ENCODE measurements around the gene PERM1. TPM values are rescaled to one million over a fixed set of nuclear protein-coding genes. Genes with fewer than 3 reads are reported as not detected.

The PERM1 gene
- total RNA-seq, 1 donor from 2014 or later = not detected

DNA sequence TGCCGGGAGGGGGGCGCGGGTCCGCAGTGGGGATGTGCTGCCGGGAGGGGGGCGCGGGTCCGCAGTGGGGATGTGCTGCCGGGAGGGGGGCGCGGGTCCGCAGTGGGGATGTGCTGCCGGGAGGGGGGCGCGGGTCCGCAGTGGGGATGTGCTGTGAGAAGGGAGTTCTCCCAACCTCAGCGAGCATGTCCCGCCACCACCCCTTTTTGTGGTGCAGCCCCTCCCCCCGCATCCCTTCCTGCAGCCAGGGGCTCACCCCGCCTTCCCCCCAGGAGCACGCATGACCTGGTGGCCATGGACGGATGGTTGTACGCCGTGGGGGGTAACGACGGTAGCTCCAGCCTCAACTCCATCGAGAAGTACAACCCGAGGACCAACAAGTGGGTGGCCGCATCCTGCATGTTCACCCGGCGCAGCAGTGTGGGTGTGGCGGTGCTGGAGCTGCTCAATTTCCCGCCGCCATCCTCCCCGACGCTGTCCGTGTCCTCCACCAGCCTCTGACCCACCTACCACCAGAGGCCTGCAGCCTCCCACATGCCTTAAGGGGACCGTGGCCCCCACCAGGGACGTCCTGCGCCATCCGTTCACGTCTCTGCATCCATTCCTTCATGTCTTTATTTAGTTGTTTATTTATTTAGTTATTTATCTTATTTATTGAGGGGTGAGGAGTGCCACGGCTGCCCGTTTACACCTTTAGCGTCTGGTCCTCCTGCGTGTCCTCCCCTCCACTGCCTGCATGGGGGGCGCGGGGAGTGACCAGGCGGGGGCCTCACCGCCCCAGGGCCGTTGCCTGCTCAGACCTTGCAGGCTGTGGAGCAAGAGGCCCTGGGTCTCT lies 17.0 kb downstream of the PERM1 start:
- peaks cover 22% of the 10 kb centered on the region for H3K4me1 ChIP-seq
- H3K36me3 ChIP-seq = peaks cover 6% of the 10 kb centered on the region
- ATAC-seq = no peak
- TF ChIP-seq, protein P1, sequence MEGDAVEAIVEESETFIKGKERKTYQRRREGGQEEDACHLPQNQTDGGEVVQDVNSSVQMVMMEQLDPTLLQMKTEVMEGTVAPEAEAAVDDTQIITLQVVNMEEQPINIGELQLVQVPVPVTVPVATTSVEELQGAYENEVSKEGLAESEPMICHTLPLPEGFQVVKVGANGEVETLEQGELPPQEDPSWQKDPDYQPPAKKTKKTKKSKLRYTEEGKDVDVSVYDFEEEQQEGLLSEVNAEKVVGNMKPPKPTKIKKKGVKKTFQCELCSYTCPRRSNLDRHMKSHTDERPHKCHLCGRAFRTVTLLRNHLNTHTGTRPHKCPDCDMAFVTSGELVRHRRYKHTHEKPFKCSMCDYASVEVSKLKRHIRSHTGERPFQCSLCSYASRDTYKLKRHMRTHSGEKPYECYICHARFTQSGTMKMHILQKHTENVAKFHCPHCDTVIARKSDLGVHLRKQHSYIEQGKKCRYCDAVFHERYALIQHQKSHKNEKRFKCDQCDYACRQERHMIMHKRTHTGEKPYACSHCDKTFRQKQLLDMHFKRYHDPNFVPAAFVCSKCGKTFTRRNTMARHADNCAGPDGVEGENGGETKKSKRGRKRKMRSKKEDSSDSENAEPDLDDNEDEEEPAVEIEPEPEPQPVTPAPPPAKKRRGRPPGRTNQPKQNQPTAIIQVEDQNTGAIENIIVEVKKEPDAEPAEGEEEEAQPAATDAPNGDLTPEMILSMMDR (IDR thresholded peaks at IDR 0.05) = no peak
- intact Hi-C loops (cut with DNase I) = no loop called here
- peaks cover 13% of the 10 kb centered on the region for H3K27me3 ChIP-seq (ENCODE audit: low read depth)
- DNase-seq = no peak
- no peak overlapping the region for H3K27ac ChIP-seq
- no peaks in the 10 kb centered on the region for H3K9me3 ChIP-seq
- H3K4me3 ChIP-seq = no peak overlapping the region

DNA sequence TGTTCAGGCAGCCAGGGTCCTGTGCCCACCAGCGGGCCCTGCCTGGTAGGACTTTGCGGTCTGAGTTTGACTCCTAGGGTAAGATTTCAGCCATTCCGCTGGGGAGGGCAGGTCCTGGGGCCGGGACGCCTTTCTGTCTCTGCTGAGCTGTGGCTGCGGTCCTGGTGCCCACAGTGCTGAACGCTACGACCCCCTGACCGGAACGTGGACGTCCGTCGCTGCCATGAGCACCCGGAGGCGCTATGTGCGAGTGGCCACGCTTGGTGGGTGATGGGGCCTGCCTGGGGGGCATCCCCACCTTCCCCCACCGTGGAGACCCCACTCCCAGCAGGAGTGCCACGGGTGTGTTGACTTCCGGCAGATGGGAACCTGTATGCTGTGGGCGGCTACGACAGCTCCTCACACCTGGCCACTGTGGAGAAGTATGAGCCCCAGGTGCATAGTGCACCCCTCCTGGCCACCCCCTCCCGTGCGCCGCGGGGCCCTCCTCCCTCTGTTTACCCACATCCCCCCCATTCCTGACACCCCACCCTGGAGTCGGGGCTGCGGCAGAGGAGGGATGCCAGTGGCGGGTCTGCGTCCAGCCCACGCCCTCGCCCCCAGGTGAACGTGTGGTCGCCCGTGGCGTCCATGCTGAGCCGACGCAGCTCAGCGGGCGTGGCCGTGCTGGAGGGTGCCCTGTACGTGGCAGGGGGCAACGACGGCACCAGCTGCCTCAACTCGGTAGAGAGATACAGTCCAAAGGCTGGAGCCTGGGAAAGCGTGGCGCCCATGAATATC lies 18.0 kb downstream of the PERM1 start:
- DNase-seq = no peak
- TF ChIP-seq, protein P1 (IDR thresholded peaks at IDR 0.05) = no peak
- H3K27me3 ChIP-seq (ENCODE audit: low read depth) = peaks cover 6% of the 10 kb centered on the region
- no peak overlapping the region for H3K4me3 ChIP-seq
- peaks cover 27% of the 10 kb centered on the region for H3K4me1 ChIP-seq
- H3K27ac ChIP-seq = no peak overlapping the region
- H3K9me3 ChIP-seq = no peaks in the 10 kb centered on the region
- peaks cover 6% of the 10 kb centered on the region for H3K36me3 ChIP-seq
- intact Hi-C loops (cut with DNase I) = no loop called here
- ATAC-seq = no peak

DNA sequence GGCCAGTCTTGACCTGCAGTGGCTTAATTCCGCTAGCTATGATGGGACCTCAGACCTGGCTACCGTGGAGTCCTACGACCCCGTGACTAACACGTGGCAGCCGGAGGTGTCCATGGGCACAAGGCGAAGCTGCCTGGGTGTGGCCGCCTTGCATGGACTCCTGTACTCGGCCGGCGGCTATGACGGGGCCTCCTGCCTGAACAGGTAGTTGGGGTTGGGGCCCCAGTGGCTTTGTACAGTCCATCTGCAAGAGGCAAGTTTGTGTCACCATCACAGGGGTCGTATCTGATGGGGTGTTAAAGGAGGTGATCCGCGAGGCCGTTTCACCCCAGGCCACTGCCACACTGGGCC lies 18.6 kb downstream of the PERM1 start:
- peaks cover 29% of the 10 kb centered on the region for H3K4me1 ChIP-seq
- intact Hi-C loops (cut with DNase I) = no loop called here
- H3K9me3 ChIP-seq = no peaks in the 10 kb centered on the region
- H3K36me3 ChIP-seq = peaks cover 6% of the 10 kb centered on the region
- no peak for ATAC-seq
- TF ChIP-seq, protein P1 (IDR thresholded peaks at IDR 0.05) = no peak
- no peak overlapping the region for H3K4me3 ChIP-seq
- no peak overlapping the region for H3K27ac ChIP-seq
- DNase-seq = no peak
- peaks cover 6% of the 10 kb centered on the region for H3K27me3 ChIP-seq (ENCODE audit: low read depth)

DNA sequence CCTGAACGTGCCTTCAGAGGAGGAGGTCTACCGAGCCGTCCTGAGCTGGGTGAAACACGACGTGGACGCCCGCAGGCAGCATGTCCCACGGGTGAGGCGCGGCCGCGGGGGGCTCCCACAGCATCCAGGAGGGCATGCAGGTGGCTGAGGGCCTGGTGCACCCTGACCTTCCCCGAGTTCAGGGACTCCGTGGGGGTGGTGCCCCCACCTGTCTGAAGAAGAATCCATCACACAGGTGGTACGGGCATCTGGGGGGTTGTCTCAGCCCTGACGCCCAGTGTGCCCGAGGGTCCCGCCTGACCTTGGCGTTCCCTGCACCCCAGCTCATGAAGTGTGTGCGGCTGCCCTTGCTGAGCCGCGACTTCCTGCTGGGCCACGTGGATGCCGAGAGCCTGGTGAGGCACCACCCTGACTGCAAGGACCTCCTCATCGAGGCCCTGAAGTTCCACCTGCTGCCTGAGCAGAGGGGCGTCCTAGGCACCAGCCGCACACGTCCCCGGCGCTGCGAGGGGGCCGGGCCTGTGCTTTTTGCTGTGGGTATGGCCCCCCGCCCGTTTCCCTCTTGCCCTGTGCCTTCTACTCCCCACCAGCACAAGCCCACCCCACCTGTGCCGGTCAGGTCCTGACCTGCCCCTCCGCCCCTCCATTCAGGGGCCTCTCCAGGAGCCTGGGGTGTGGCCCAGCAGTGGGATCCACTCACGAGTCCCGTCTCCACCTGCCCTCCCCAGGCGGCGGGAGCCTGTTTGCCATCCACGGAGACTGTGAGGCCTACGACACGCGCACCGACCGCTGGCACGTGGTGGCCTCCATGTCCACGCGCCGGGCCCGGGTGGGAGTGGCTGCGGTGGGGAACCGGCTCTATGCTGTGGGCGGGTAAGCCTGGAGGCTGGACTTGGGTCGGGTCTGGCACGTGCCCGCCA lies 19.3 kb downstream of the PERM1 start:
- Histone ChIP-seq H3K4me3 (no peak overlapping the region), H3K27me3 (ENCODE audit: low read depth) (peaks cover under 1% of the 10 kb centered on the region), H3K4me1 (peaks cover 36% of the 10 kb centered on the region), H3K27ac (no peak overlapping the region), H3K36me3 (peaks cover 6% of the 10 kb centered on the region), H3K9me3 (no peaks in the 10 kb centered on the region)
- ATAC-seq (no peak), DNase-seq (no peak)
- intact Hi-C loops (cut with DNase I) = no loop called here
- TF ChIP-seq, protein P1 (IDR thresholded peaks at IDR 0.05) = no peak

DNA sequence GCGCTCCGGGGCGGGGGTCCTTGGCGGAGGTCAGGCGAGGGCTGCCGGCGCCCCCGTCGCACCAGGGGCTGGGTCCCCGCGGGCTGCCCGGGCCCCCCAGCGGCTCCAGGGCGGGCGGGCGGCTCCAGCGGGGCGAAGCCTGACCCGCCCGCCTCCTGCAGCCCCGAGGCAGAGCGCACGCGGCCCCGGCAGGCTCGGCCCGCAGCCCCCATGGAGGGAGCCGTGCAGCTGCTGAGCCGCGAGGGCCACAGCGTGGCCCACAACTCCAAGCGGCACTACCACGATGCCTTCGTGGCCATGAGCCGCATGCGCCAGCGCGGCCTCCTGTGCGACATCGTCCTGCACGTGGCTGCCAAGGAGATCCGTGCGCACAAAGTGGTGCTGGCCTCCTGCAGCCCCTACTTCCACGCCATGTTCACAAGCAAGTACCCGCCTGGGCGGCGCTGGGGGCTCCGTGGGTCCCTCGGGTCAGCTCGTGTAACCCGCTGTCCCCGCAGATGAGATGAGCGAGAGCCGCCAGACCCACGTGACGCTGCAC lies 20.7 kb downstream of the PERM1 start:
- peaks cover 31% of the 10 kb centered on the region for H3K4me1 ChIP-seq
- H3K27ac ChIP-seq = no peak overlapping the region
- no peaks in the 10 kb centered on the region for H3K9me3 ChIP-seq
- H3K4me3 ChIP-seq = peak overlapping the region; percentile 96
- intact Hi-C loops (cut with DNase I) = no loop called here
- ATAC-seq = no peak
- DNase-seq = no peak
- H3K36me3 ChIP-seq = peaks cover 15% of the 10 kb centered on the region
- TF ChIP-seq, protein P1 (IDR thresholded peaks at IDR 0.05) = no peak
- H3K27me3 ChIP-seq (ENCODE audit: low read depth) = no peaks in the 10 kb centered on the region
